HepG2 (cell line): ENCODE results near the gene CCDC57. TPM values are rescaled to one million over a fixed set of nuclear protein-coding genes. Genes with fewer than 3 reads are reported as not detected.

Source experiments
- ATAC-seq: fragments of 200-7000 bp; cut with Tn5 transposase; 3 replicates; pipeline ENCODE4 v1.9.1; 2020; ENCODE audit warnings: mild to moderate bottlenecking, moderate library complexity
- BruUV-seq: library from RNA; stranded (reverse); fragments of 400-500 nt; replicated peaks from 2 replicates; lab custom pipeline; 2021; lab: Mats Ljungman, UMichigan
- CTCF ChIA-PET: fragments of 300-600 bp; formaldehyde crosslinking; extraction: SDS; loops from one replicate; lab custom pipeline; 2021; ENCODE audit warnings: low total read pairs, inconsistent platforms, low intra/inter-chr PET ratio; lab: Yijun Ruan, JAX
- POLR2A ChIA-PET: fragments of 350-600 bp; sonication (Branson Sonifier 250); formaldehyde crosslinking; loops from one replicate; lab custom pipeline; 2020; ENCODE audit warnings: antibody characterized with exemption, inconsistent platforms; lab: Yijun Ruan, JAX
- DNase-seq: peaks from one replicate; pipeline ENCODE4 v3.0.0-alpha.2; 2015; ENCODE audit warnings: low spot score
- FAIRE-seq: peaks from 3 replicates; lab custom pipeline; 2011; peaks lifted over from hg19 to GRCh38; lab: Jason Lieb, UNC
- H2AFZ ChIP-seq: one replicate; pipeline ENCODE4 v1.6.1; 2011; ENCODE audit warnings: low read length, inconsistent platforms
- H3K27ac ChIP-seq: fragments of 300-600 bp; 3 replicates; pipeline ENCODE4 v1.8.0; 2011; ENCODE audit warnings: mixed run types, mild to moderate bottlenecking, mixed read lengths, low read length, inconsistent platforms; ENCODE audit not compliant: insufficient read depth; ENCODE audit errors: extremely low read length
- H3K27me3 ChIP-seq, 2 experiments: fragments of 200-600 bp in 1 of 2; 2 replicates in 1 of 2; 3 replicates in 1 of 2; pipeline versions ENCODE4 v1.6.0 to v1.8.0; 2011; ENCODE audit warnings: low read length in 2 of 2, mild to moderate bottlenecking in 2 of 2, moderate library complexity in 2 of 2, inconsistent platforms in 1 of 2; ENCODE audit not compliant: insufficient read depth in 2 of 2, control insufficient read depth in 1 of 2
- H3K36me3 ChIP-seq, 2 experiments: fragments of 200-600 bp in 1 of 2; replicated peaks in 1 of 2; 2 replicates in 1 of 2; 3 replicates in 1 of 2; pipeline versions ENCODE4 v1.5.1 to v1.8.0; 2011; ENCODE audit warnings: low read length in 2 of 2, inconsistent platforms in 1 of 2; ENCODE audit not compliant: insufficient read depth in 2 of 2, control insufficient read depth in 1 of 2
- H3K4me1 ChIP-seq: 2 replicates; pipeline ENCODE4 v1.5.1; 2012; ENCODE audit warnings: low read length, inconsistent platforms; ENCODE audit not compliant: insufficient read depth
- H3K4me2 ChIP-seq: 2 replicates; pipeline ENCODE4 v1.6.0; 2011; ENCODE audit warnings: low read depth, low read length, inconsistent platforms
- H3K4me3 ChIP-seq, 3 experiments: fragments of 200-600 bp in 1 of 3; sonication (generic), shearing (Covaris generic) in 1 of 3; replicated peaks in 1 of 3; 2 replicates each; pipeline ENCODE4 v1.5.1; 2011 to 2016; ENCODE audit warnings: low read length in 3 of 3, inconsistent platforms in 2 of 3, low read depth in 2 of 3, mild to moderate bottlenecking in 2 of 3, control low read depth in 1 of 3, mixed read lengths in 1 of 3; ENCODE audit not compliant: insufficient read depth in 1 of 3
- H3K79me2 ChIP-seq: one replicate; pipeline ENCODE4 v1.6.1; 2011; ENCODE audit warnings: low read length, inconsistent platforms; ENCODE audit not compliant: insufficient read depth
- H3K9ac ChIP-seq: 2 replicates; pipeline ENCODE4 v1.6.0; 2011; ENCODE audit warnings: mild to moderate bottlenecking, low read depth, low read length, inconsistent platforms; ENCODE audit not compliant: insufficient read depth
- H3K9me3 ChIP-seq: 2 replicates; pipeline ENCODE4 v1.5.1; 2012; ENCODE audit warnings: mild to moderate bottlenecking, low read length
- H4K20me1 ChIP-seq: 2 replicates; pipeline ENCODE4 v1.6.0; 2011; ENCODE audit warnings: inconsistent platforms, mild to moderate bottlenecking, low read length, moderate library complexity; ENCODE audit not compliant: insufficient read depth
- AHDC1 ChIP-seq: sonication (generic); formaldehyde crosslinking; IDR thresholded peaks from 2 replicates; pipeline ENCODE4 v1.5.1; 2020; ENCODE audit warnings: mild to moderate bottlenecking, missing genetic modification reagents, borderline replicate concordance
- FOSL2 ChIP-seq: sonication (generic); formaldehyde crosslinking; IDR thresholded peaks from 2 replicates; pipeline ENCODE4 v1.4.0; 2020; ENCODE audit warnings: missing genetic modification reagents
- FOXO1 ChIP-seq: sonication (generic); formaldehyde crosslinking; IDR thresholded peaks from 2 replicates; pipeline ENCODE4 v1.4.0; 2020; ENCODE audit warnings: missing genetic modification reagents
- HOXA7 ChIP-seq: sonication (generic); formaldehyde crosslinking; IDR thresholded peaks from 2 replicates; pipeline ENCODE4 v1.8.1; 2022; ENCODE audit warnings: mild to moderate bottlenecking, missing genetic modification reagents, moderate library complexity
- MEIS1 ChIP-seq: sonication (generic); formaldehyde crosslinking; IDR thresholded peaks from 2 replicates; pipeline ENCODE4 v1.9.0; 2021; ENCODE audit warnings: mild to moderate bottlenecking, missing genetic modification reagents, moderate library complexity, borderline replicate concordance
- ZKSCAN5 ChIP-seq: sonication (generic); formaldehyde crosslinking; IDR thresholded peaks from 2 replicates; pipeline ENCODE4 v1.5.1; 2020; ENCODE audit warnings: mild to moderate bottlenecking, missing genetic modification reagents
- ZNF3 ChIP-seq: IDR thresholded peaks from 2 replicates; pipeline ENCODE4 v1.7.0; 2017; ENCODE audit warnings: inconsistent platforms
- WGBS: methylation state at CpG from one replicate; pipeline ENCODE4 v1.1.6; 2017; ENCODE audit warnings: low lambda C conversion rate; 5-methylcytosine and 5-hydroxymethylcytosine counted together
- in situ Hi-C: cut with HindIII; loops from 2 replicates; pipeline ENCODE4 v1.10.0; 2017; ENCODE audit warnings: low pct_unique_long_range_greater_than_20kb; ENCODE audit not compliant: extremely low pct_ligation_motif_present
- intact Hi-C: fragments of 100-400 bp; cut with micrococcal nuclease; formaldehyde crosslinking; loops from one replicate; pipeline ENCODE4 v1.10.0; 2022; ENCODE audit not compliant: unreplicated experiment
- polyA plus RNA-seq, 8 experiments: library from polyadenylated mRNA; depleted of rRNA in 3 of 8; stranded (reverse) in 7 of 8; unstranded in 1 of 8; fragments of >200 nt; fragmentation: Illumina TruSeq in 4 of 8; extraction: Trizol in 4 of 8; gene quantifications; 2 replicates each; pipeline versions ENCODE4 v1.2.1 to v1.2.3, GENCODE V29; 2011 to 2016; ENCODE audit warnings: low read depth in 4 of 8, missing spikeins in 1 of 8, mixed read lengths in 1 of 8; ENCODE audit not compliant: insufficient read depth in 1 of 8
- total RNA-seq, 5 experiments: library from RNA; depleted of rRNA; stranded (reverse); fragments of >200 nt; fragmentation: Illumina TruSeq; extraction: Trizol; gene quantifications; 2 replicates each; pipeline ENCODE4 v1.2.3, GENCODE V29; 2016; ENCODE audit warnings: low read depth in 1 of 5

The CCDC57 gene
- total and polyA plus RNA-seq, 2 of the 13 experiments (the other 11 are each of a cell fraction or from before 2014, with no cell fraction given) = 59.3 to 59.9 TPM

GRCh38 chr17:82153745-82154375, 58.8 kb downstream of the CCDC57 start (continued):
- TF ChIP-seq ZNF3 (CRISPR knock-in tag) = no peak

- peaks cover 7% of the 10 kb centered on the region; the same call in 1 of the 2 replicates for H3K4me1 ChIP-seq
- no peak for DNase-seq
- ChIA-PET CTCF (interaction anchor here (1.7 to 2.3 kb wide), 3 partner anchors 47 to 133 kb away, joined by 9 to 16 read pairs (median 14); partner anchors contain the start of gene RAC3), POLR2A (interaction anchor here (1.0 kb wide), 1 partner anchor 116 kb away, joined by 3 read pairs; the partner anchor contains the start of gene DCXR)
- H2AFZ ChIP-seq = no peak overlapping the region
- no TSS peak for BruUV-seq
- in situ Hi-C loops = no loop called here
- no peak overlapping the region for H3K27ac ChIP-seq
- H3K79me2 ChIP-seq = no peaks in the 10 kb centered on the region
- no peaks in the 10 kb centered on the region for H3K27me3 ChIP-seq
- H4K20me1 ChIP-seq = no peaks in the 10 kb centered on the region
- H3K4me3 ChIP-seq = no peak overlapping the region
- TF ChIP-seq FOXO1 (no peak), FOSL2 (no peak), ZKSCAN5 (CRISPR knock-in tag) (no peak), MEIS1 (CRISPR knock-in tag) (no peak), AHDC1 (CRISPR knock-in tag) (0 out of 2 replicates have a peak, but pooled peaks have one; percentile 13), HOXA7 (no peak)
- TF ChIP-seq, all 625 proteins: peak for 1
- Histone ChIP-seq H3K9me3 (no peaks in the 10 kb centered on the region), H3K9ac (no peak overlapping the region), H3K36me3 (peaks cover 0 to 2% of the 10 kb centered on the region in 2 experiments; a peak in 3 of 5 replicates), H3K4me2 (no peak overlapping the region)
- no peak for ATAC-seq
- FAIRE-seq = no peak
- intact Hi-C loops = loop anchor here (1.0 to 5.0 kb wide), 3 partner anchors 47 to 131 kb away; partner anchors contain the start of genes CENPX, DCXR and LRRC45
- 87% methylated on average over 6 of the region's 6 CpGs for WGBS
Measured at GRCh38 chr17:82153295-82153691, 59.3 kb downstream of the CCDC57 start.
